Stimulated activated CD4-positive, alpha-beta T cell treated with anti-CD3 and anti-CD28 coated beads, TNF-alpha, amount 100 ng/mL, for 48 hours (primary cell): ENCODE data around the gene CDC42BPB.
"Not testable (repeated sequence)": the region's sequence is repeated elsewhere in the genome, so short reads cannot be mapped to it uniquely, and the experiment has no call there.

Source experiments
- DNase-seq, 3 donors: peaks; one replicate each; pipeline ENCODE4 v3.0.0-alpha.2; 2020; ENCODE audit warnings: low read depth in 3 of 3

The CDC42BPB gene

DNA sequence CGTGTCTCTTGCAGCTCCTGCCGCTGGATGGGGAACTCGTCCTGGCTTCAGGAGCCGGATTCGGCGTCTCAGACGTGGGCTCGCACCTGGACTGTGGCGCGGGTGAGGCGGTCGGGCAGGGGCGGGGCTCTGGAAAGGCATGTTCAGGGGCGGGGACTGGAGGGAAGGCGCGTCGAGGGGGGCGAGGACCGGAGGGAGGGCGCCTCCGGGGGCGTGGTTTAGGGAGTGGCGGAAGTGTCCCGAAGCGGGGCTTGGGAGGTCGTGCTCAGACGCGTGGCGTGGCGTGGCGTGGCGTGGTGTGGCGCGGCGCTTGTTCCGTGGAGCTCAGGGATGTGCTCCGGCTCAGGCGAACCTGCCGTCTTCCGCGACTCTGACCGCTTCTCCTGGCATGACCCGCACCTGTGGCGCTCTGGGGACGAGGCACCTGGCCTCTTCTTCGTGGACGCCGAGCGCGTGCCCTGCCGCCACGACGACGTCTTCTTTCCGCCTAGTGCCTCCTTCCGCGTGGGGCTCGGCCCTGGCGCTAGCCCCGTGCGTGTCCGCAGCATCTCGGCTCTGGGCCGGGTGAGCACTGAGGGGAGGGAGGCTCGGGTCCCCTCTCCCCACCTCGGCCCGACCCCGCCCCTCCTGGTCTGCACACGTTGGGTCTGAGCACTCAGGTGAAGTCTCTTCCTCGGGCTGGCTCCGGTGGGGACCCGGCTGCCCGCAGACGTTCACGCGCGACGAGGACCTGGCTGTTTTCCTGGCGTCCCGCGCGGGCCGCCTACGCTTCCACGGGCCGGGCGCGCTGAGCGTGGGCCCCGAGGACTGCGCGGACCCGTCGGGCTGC is 128.7 kb downstream of the CDC42BPB start:
- DNase-seq: peak; percentile 22 to 58 (median 25)

DNA sequence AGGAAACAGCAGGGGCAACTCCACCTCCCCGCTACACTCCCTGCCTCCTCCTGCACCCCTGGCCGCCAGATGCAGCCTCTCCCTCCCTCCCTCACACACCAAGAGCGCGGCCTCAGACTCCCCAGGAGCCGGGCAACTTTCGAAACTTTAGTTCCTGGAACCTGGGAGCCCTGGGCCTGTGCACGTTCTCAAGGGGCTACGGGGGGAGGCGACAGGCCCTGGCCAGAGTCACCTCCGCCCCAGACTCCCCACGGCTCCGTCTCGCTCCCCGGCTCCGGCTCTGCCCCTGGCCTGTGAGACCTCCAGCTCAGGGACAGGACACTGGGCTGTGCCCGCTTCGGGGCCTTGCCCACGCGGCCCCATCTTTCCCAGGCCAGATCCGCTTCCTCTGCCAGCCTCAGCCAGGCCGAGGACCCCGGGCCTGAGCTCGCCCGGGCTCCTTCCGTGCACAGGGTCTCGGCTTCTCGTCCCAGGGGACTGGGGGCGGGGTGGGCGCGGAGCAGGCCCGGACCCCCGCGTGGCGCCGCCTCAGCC is 129.4 kb downstream of the CDC42BPB start:
- DNase-seq: no peak

DNA sequence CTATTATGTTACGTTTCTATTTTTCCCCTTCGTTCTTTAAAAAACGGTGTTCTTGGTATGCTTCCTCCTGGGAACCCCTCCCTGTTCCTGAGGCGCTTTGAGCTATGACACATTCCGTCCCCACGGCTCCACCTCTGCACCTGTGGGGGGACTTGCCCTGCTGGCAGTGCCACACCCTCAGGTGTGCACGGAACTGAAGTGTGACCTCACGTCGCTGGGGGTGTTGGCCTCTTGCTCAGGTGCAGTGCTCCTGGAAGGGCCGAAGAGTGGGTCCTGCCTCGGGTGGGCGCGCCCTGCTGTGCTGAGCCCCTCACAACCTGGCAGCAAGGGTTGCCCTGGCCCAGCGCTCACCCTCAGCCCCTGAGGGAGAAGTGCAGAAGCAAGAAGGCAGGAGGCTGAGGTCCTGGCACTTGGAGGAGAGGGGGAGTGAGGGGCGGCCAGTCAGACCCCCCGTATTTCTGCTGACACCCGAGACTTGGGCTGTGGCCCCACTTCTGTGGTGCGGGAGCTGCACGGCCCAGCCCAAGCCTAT is 129.9 kb downstream of the CDC42BPB start:
- no peak for DNase-seq

DNA sequence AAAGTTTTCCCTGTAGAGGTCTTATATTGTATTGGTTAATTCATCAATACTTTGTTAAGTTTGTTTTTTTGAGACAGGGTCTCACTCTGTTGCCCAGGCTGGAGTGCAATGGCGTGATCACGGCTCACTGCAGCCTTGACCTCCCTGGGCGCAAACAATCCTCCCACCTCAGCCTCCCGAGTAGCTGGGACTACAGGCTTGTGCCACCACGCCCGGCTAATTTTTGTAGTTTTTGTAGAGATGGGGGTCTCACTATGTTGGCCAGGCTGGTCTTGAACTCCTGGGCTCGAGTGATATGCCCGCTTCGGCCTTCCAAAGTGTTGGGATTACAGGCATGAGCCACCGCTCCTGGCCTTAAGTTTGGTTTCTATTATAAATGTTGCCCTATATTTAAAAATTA is 130.5 kb downstream of the CDC42BPB start:
- not testable (repeated sequence) for DNase-seq

DNA sequence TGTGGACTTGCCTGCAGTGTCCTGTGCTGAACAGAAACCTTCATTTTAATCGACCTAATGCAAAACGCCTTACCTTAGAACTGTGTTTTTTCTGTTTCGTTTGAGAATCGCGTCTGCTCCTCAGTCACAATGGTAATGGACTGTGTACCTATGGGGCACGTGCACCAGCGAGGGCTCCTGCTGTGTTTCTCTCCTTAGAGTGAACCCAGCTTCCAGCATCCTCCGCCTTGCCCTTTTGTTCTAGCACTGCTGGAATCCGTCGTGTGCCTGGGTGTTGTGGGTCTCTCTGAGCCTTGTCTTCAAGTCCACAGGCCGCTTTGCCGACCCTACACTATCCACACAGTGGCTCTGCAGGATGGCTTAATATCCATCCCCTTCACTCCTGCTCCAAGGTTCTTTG is 131.2 kb downstream of the CDC42BPB start:
- DNase-seq: no peak

DNA sequence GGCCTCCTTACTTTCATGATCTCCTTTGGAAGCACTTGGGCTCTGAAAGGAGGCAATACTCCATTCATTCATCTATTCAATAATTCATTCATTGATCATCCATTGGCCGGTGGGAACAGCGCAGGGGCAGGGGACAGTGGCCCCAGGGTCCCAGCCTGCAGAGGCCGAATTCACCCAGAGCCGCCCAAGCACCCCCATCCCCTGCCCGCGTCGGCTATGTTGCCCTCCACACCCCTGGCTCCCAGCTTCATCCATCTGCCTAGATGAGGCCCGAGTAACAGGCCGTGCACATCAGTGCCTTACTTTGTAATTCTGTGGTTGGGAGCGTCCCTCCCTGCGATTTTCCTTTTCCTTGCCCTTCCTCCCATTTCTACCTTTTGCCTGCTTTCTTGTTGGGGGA is 131.7 kb downstream of the CDC42BPB start:
- no peak for DNase-seq

DNA sequence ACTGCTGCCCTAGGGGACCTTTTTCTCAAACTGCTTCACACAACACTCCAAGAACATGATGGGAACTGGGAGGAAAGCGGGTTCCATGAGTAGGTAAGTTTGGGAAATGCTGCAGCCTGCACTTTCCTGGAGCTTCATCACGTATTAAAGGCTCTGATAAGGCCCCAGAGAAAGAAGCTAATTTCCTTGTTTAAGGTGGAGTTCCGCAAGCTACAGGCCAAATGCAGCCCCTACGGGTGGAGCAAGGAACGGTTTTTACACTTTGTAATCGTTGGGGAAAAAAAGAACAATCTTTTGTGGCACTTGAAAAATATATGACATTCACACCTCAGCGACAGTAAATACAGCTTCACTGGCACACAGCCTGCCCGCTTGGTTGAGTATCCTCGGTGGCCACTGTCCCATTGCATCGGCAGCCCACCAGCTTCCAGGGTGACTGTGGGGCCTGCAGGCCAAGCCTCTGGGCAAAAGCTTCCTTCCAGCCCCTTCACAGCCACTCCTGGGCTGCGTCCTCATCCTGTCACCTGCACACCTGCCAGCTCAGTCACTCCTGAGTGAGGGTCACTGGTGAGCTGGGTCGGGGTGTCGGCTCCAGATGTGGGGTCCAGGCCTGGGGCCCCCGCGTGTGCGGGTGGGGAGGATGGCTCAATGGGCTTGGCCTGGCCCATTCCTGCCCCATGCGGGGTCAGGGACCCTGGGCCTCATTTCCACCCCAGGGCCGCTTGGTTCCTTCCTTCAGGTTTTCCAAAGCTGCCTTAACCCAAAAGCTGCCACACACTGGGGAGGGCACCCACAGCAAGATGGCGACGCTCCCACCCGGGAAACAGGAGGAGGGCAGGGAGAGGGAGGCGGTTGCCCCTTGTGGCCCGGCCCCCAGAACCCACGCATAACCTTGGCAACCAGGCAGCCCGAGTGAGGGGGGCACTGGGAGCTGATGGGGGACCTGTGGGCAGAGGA is 132.4 kb downstream of the CDC42BPB start:
- no peak for DNase-seq

DNA sequence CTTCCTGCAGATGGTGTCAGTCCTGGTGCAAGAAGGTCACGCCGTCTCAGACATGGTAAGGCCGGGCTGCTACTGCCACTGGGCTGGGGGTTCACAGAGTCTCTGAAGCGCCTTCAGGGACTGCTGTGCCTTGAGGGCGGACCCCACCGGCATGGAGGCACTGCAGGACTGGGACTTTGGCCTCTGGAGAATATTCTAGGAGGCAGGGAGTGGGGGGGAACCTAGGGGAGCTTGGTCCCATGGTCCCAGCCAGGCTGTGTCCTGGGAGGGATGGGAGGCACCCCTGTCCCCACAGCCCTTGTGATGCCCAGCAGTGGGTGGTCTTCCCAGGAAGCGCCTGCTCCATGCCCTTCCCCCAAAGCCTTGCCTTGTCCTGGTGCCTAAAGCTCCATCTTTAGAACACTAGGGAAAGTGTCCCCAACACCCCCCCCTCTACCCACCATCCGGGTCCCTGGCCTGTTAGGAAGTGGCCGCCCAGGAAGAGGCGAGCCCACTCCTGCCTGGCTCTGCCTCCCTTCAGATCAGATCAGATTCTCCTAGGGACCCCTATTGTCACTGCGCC is 133.3 kb downstream of the CDC42BPB start:
- DNase-seq: no peak

DNA sequence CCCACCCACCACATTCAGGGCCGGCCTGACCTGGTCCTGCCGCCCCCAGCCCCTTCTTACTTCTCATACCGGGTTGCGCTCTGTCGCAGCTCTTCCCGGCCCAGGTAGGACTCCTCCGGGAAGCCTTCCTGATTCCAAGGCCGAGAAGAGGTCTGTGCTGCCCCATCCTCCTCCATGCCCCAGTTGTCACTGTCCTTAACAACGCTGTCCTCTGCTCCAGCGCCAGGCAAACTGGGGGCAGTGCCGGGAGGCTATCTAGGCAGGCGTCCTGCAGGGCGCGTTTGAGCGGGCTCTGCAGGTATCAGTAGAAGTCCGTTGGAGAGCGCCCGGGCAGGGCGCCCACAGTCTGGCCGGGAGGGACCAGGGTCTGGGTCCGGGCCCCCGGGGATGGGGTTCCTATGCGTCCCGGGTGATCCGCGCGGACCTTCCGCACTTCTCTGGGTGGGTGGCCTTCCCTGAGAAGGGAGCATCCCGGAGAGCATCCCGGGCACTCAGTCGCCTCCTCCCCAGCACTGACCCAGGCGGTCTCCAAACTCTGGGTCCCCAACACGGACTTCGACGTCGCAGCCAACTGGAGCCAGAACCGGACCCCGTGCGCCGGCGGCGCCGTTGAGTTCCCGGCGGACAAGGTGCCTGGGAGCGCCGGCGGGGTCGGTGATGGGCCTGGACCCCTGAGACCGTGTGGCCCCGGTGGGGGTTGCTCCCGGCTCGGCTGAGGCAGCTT is 134.0 kb downstream of the CDC42BPB start:
- DNase-seq: no peak

DNA sequence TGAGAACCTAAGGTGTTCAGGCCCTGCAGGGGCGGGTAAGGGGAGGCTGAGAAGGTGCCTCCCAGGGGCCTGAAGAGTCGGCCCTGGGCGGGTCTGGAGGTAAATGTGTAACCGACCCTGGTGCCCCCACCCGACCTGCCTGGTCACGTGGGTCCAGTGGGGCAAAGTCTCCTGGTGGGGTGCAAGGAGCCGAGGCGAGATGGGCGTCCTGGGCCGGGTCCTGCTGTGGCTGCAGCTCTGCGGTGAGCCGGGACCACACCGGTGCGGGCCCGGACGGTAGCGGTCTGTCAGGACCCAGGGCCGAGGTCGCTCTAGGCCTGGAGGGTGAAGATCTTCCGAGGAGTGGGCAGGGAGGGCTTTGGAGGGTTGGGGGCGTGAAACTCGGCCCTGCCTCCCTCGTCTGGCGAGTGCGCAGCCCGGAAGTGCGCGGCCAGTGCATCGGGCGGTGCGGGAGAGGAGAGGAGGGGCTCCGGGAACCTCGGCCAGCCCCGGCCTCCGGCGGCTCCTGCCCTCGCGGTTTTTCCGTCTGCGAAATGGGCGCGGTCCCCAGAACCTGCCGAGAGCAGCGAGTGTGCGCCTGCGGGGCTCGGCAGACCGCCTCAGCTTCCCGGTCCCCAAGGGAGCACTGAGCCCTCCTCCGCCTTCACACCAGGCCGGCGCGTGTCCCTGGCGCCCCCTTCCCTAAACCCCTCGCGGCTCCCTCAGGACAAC is 134.7 kb downstream of the CDC42BPB start, which contains the start of gene AMN:
TSS of gene AMN (plus strand) at position 174 of the 711 bp plus-strand sequence. CDS start at position 200, 26 bp downstream.
- DNase-seq: no peak

DNA sequence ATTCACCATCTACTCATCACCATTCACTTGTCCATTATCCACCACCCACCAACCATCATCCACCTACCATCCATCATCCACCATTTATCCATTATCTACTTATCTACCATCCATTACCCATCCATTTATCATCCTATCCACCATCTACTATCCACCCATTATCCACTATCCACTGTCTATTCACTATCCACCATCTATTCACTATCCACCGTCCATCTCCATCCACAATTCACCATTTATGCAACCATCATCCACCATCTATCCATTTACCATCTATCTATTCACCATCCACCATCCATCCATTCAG is 136.4 kb downstream of the CDC42BPB start:
- DNase-seq: no peak

DNA sequence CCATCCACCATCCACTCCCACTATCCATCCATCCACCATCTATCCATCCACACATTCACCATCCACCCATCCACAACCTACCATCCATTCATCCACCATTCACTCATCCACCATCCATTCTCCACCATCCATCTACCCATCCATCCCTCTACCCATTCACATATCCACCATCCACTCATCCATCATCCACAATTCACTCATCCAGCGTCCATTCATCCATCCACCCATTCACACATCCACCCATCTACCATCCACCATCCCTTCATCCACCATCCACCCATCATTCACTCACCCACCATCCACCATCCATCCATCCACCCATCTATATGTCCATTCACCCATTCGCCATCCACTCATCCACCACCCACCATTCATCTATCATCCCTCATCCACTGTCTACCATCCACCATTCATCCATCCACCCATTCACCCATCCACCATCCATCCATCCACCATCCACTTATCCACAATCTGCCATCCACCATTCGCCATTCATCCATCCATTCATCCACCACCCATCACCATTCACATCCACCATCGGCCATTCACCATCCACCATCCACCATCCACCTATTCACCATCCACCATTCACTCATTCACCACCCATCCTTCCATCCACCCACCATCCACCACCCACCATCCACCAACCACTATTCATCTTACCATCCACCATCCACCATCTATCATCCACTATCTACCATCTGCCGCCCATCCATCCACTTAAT is 136.9 kb downstream of the CDC42BPB start:
- DNase-seq: no peak

DNA sequence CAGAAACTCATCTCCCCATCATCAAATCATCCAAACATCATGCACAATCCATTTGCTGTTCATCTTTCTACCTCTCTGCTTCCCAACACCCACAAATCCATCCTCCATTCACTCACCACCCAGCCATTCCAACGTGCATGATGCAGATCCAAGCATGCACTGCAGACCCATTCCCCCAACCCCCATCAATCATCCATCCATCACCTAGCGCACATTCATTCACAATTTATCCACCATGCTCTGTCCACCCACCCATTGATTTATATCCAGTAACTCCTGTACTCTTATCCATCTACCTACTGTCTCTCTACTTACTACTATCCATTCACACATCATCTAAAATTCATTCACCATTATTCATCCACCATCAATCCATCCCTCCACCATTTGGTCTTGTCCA is 138.9 kb downstream of the CDC42BPB start:
- DNase-seq: no peak

DNA sequence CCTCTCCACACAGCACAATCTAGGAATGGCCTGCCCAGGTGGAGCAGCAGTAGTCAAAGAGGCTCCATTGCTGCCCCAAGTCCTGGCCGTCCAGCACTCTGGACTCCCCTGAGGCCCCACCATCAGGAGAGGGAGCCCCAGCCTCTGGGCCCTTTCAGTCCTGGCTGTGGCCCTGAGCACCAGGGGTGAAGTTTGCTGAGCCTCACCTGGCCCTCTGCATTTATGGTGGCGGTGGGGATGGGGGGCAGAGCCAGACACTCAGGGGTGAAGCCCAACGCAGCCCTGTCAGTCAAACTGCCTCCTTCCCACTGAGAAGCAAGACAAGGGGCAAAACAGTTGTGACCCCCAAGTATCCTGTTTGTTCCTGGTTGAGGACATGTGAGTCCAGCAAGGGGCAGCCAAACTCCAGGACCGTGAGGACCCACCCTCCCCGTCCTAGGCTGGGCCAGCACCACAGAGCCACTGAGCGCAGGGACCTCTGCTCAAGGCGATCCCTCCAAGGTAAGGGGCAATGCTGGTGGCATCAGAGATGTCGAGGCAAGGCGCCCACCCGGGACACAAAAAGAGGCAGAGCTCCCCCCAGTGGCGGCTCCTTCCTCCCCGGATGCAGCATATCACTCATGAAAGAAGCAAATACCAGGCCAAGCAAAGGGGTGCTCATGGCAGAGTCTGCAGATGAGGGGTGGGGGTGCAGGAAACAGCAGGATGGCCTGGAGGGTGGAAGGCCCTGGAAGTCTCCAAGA is 139.7 kb downstream of the CDC42BPB start:
- DNase-seq: peak; percentile 18 to 45 (median 35)

DNA sequence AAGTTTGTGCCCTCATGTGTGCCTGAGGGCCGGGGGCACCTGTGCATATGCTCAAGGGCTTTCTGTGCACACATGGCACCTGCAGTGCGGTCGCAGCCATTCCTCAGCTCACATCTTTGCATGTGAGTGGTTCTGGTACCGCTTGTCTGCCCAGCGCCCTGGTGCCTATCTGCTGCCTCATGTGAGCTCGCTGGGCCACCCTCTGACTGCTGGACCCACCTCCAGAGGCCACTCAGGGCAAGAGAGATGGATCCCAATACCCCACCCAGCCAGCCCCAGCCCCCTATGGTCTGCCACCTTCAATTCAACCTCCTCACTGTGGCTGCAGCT is 140.3 kb downstream of the CDC42BPB start:
- no peak for DNase-seq

DNA sequence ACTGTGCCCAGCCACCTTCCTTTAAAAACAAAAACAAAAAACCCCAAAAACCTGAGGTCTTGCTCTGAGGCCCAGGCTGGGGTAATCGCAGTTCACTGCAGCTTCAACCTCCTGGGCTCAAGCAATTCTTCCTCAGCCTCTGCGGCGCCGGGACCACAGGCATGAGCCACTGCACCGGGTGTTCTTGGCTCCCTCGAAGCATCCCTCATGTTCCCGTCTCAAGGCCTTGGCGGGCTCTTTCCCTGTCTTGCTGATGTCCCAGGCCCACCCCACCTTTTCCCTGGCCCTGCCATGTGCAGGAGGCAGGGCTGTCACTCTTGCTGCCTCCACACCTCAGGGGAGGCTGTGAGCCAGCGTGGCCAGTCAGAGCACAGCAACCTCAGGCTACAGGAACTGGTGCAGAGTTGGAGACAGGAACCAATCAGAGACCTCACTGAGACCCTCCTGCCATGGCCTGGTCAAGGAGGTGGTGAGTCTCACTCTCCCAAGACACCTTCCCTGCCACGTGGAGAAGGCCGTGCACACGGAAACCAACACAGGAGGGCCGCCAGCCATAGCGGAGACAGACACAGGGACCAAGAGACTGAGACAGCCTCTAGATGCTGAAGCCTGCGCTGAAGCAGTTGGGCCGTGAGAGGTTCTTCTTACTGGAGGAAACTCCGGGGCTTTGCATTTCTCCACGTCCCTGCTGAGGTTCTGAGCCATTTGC is 140.8 kb downstream of the CDC42BPB start:
- DNase-seq: no peak

DNA sequence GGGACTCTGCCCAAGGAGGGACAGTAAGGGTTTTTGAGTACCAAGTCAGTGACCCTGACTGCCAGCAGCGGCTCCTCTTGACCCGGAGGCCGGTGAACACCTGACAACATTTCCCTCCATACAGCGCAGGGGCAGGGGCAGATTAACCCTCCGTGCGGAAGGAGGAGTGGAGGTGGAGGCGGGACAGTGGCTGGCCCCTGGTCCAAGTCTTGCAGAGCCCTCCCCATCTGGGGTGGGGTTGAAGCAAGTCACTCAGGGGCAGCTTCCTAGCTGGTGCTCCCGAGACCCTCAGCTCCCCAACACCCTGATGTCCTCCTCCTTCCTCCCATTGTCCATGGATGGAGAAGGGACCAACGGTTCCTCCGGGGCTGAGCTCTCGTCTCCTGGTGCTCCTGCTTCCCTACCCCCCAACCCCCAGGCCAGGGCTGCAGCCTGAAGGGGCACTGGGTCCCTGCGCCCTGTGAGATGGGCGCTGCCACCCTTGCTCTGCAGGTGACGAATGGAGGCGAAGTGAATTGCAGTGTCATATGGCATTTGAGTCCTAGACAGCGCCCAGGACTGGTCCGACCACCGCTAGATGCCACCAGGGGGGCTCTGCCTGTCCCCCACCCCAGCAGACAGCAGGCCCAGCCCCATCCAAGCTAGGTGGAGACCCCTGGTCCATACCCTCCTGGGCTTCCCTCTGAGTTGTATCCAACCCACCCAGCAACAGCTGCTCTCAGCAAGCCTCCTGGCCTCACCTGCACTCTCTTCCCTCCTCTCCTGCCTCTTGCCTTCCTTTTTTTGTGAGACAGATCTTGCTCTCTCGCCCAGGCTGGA is 141.8 kb downstream of the CDC42BPB start:
- DNase-seq: no peak
